ENCODE data around the gene C15orf39.
"Not testable (repeated sequence)": the region's sequence is repeated elsewhere in the genome, so short reads cannot be mapped to it uniquely, and the experiment has no call there.

Gene C15orf39

DNA sequence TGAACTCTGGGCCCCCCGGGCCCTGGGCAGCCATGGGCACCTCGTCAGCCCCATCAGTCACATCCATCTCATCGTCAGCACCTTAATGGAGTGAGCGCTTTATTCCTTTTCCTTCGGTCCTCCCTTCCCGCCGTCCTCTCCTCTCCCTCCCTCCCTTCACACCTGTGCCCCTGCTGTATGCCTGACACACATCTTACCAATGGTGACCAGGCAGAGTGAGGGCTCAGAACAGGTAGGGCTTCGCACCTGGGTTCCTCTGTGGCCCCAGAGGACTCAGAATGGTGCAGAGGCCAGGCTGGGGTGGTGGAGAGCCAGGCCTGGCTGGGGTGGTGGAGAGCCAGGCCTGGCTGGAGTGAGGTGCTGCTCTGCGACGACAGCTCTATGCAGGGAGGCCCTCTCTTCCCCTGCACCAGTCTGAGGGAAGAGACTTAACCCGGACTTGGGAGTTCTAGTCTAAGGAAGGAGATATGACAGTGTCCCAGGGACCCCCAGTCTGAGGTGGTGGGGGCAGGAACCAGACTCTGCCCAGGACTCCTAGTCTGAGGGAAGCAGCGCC is 11.6 kb downstream of the C15orf39 start:
- no peak for FAIRE-seq

DNA sequence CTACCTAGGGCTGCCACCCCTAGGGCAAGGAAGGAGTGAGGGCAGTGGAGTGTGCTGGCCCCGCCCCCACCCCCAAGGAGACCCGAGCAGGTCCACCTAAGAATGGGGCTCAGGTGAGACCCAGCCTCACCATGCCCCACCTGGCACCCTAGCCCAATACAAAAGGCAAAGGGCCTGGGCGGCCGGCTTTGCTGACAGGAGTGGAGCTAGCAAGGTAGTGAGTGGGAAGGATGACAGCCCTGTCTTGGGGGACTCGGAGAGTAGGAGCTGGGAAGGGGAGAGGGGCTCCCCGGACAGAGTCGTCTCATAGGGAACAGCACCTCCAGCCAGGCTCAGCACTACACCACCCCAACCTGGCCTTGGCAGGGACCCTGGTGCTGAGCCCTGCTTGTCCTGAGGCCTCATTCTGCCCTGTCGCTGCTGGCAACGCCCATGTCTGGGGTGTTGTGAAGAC is 12.1 kb downstream of the C15orf39 start:
- no peak for FAIRE-seq

DNA sequence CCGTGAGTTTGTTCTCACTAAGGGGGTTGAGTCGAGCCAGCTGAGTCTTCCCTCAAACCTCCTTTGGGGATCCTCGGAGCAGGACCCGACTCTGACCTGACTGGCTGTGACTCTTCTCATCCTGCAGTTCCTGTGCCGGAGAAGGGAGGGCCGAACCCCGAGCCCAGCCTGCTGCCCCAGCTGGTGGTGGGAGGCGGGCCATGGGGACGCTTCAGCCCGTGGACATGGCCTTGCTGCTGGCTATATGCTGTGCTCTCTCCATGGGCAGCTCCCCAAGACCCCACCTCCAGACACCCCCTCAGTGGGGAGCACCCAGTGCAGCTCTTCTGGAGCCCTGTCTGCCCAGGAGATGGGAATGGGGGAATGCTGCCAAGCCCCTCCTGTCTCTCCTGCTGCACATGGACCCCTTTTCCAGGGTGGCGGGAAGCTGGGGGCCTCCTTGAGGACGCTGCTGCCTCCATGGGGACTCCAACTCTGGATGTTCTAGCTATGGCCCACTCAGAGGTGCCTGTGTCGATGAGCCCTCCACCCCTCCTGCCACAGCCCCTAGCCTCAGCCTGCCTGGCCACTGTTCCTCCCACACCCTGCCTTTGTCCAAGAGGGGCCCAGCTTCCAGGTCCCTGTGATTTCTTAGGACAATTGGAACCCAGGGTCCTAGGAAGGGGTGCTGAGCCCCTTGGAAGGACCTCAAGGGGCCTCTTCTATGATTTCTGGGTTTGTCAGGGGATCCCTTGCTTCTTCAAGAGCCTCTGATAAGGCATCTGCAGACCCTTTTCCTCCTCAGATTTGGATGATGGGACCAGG is 12.8 kb downstream of the C15orf39 start:
- no peak for FAIRE-seq

DNA sequence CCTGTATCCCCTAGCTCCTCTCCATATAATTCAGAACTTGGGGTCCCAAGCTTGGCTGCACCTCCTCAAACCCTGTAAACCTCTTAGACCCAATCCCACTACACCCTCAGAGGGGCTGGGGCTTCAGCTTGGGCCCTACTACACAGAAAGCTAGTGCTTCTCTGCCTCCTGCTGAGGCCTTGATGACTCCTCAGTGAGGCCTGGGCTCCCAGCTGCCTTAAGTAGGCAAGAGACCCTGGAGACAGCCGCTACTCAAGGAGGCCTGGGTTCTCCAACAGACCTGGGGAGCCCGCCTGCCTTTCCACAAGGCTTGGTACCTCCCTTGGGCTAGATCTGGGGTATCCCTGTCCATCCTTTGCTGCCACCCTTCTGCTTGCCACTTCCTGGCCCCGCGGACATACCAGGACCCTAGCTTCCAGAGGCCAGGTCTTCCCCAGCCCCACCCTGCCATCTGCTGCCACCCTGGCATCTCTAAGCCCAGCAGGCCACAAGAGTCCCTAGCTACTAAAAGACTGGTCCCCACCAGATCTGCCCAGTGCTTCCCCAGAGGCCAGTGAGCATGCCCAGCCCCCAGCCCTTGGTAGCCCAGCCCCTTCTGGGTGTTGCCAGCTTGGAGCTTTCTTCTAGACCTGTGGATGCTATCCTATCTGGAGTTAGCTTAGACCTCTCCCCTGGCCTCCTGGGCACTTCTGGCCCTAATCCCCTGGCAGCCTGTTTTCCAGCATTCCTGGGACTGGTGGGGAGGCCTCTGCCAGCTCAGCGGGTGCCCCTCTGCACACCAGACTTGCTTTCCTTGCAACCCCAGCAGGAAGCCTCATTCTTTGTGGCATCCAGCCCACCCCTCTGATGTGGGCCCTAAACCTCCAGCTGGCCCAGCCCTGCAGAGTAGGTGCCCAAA is 13.7 kb downstream of the C15orf39 start:
- no peak for FAIRE-seq

DNA sequence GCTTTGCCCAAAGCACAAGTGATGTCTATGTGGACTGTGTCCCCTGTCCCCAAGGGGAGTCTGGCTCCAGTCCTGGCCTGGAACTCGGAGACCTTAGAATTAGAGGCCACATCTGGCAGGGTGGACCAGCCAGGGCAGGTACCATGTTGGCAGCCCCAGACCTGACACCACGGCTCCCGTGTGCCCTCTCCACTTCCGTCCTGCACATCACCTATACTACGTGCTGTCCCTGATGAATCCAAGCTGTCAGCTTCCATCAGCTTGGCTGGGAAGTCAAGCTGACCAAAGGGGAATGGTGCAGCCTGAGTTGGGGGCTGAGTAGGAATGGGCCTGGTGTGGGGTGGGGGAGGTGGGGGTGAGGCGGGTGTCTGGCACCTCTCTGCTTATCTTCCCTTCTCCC is 15.3 kb downstream of the C15orf39 start:
- FAIRE-seq = no peak

DNA sequence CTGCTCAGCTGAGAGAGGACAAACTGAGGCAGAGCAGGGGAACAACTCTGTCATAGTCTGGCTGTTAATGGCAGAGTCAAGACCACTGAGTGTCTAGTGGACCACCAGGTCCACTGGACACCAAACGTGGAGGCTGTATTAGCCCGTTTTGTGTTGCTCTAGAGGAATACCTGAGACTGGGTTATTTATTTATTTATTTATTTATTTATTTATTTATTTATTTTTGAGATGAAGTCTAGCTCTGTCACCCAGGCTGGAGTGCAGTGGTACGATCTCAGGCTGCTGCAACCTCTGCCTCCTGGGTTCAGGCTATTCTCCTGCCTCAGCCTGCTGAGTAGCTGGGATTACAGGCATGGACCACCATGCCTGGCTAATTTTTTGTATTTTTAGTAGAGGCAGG is 15.9 kb downstream of the C15orf39 start:
- not testable (repeated sequence) for FAIRE-seq

DNA sequence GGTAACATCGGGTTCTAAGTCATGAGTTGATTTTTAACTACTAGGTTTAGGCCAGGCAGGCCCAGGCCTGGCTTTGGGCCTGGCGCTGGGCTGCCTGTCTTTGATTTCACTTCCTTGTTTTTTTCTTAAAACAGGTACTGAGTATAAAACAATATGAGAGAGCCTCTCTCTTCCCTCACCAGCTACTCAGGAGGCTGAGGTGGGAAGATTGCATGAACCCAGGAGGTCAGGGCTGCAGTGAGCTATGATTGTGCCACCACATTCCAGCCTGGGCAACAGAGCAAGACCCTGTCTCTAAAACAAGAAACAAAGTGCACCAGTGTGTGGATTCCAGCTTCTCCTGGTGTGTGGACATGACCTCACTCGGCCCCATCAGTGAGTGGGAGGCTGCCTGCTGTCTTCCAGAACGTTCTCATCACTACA is 17.8 kb downstream of the C15orf39 start:
- FAIRE-seq = not testable (repeated sequence)

DNA sequence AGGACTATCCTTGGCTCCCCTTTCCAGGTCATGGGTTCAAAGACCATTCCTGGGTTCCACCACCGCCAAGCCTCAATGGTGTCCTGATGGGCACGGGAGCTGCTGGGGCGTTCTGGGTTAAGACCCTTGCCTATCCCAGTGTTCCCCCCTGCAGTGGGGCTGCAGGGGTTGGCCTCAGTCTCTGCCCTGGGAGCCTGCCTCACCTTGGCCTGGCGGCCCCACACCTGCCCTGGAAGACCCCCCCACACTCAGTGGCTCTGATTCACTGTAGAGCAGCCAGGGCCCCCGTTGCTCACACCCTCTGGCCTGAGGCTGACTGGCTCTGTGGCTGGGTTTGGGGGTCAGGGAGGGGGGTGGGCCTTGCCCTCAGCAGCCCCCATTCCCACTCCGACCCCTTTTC is 22.0 kb downstream of the C15orf39 start:
- FAIRE-seq = no peak

DNA sequence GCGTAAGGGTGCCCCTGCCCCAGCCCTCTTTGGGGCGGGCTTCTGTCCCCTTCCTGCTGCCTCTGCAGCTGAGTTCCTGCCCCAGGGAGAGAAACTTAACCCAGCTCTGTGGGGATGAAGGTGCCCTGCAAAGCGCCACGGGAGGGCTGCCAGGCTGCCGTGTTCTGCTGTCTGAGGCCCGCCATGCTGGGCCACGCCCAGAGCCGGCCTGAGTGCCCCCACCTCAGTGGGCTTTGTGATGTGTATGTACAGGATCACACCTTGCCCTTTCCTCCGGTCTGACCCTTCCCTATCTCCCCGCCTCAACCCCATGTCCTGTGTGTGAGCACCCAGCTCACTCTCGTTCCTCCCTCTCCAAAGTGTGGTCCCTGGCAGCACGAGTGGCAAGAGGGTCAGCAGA is 22.6 kb downstream of the C15orf39 start:
- FAIRE-seq = no peak

DNA sequence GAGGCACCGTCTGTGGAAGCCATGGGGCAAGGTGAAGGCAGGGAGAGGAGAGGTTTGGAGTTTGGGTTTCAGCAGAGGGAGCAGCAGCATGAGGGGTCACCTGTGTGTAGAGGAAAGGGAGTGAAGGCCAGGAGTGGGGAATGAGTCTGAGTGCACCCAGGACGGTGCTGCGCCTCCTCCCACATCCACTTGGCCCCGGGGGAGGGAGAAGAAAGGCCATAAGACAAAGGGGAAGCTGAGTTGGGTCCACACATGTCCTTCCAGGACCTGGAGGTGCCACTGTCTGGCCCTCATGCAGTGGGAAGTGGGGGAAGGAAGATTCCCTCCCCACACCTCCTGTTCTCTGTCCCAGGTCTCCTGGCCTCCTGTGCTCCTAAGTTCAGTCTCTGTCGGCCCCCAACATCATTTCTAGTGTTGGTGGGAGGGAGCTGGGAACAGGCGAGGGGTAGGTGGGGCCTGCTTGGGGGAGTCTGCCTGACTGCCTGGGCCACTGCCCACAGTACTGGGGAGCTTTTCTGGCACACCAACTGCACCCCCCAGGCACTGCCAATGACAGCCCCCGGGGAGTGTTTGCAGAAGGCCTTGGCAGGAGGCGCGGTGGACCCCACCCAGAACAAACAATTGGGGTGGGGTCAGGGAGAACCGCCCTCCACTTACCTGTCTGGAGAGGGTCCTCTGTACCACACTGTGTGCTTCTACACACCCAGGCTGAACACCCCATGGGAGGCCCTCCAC is 23.6 kb downstream of the C15orf39 start:
- not testable (repeated sequence) for FAIRE-seq

DNA sequence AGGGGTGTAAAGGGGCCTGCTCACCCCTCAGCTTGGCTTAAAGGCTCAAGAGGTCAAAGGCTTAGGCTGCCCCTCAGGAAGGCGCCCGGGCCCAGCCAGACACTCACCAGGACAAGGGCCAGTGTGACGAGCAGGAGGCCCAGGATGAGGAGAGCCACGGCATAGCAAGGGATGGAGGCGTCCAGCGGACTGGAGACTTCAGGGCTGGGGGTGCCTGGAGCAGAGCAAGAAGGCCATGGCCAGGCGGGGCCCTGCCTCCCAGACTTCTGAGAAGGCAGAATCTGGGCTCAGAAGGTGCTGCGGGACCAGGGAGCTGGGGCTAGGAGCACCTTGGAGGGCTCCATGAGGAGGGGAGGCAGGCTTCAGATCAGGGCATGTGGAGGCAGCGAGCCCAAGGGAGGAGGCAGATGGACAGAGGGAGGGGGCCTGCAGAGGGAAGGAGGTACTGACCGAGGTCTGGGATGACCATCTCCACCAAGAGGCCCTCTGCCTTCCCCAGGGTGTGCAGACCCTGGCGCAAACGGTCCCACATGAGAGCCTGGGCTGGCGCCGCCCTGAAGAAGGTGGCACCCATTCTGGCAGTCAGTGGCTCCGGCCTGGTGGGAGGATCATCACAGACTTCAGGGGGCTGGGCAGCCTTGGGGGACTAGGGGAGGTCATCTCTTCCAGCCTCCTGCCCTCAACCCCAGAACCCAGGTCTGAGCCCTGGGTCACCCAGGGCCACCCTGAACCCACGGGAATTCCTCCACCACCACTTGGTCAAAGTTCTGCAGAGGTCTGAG is 24.5 kb downstream of the C15orf39 start:
- no peak for FAIRE-seq

DNA sequence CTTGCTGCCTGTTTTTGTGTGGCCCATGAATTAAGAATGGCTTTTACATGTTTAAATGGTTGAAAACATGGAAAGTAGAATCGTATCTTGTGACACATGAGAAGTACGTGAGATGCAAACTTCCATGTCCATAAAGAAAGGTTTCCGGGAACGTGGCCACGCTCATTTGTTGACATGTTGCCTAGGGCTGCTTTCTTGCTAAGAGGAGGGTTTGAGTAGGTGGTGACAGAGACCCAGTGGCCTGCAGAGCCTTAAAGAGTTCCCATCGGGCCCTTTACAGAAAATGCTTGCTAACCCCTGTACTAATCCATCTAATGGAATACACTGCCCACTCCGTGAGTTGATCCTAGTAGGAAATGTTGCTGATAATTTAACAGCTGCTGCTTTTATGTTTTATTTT is 25.4 kb downstream of the C15orf39 start:
- FAIRE-seq = not testable (repeated sequence)

DNA sequence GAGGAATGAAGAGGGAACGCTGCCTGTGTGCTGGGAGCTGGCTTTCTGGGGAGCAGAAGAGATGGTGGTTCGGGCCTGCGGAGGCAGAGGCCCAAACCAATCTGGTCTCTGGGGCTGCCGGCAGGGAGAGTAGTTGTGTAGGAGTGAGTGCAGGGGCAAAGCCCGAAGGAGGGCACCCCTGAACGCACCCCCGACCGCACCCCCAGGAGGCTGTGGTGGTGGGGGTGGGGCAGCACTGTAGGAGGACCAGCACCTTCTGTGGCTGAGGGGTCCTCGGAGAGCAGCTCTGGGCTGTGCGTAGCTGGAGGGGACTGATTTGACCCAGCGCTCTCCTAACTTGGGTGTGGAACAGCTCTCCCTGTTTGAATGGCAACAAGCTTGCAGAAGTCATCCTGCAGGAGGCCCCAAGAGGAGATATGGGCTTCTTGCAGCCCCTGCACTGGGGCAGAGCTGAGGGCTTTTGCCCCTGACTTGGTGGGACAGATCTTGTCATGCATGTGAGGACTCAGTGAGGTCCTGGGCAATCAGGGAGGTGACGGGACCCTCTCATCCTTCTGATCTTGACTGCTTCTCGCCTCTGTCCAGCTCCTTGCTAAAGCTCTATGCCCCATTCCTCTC is 26.1 kb downstream of the C15orf39 start:
- no peak for FAIRE-seq

DNA sequence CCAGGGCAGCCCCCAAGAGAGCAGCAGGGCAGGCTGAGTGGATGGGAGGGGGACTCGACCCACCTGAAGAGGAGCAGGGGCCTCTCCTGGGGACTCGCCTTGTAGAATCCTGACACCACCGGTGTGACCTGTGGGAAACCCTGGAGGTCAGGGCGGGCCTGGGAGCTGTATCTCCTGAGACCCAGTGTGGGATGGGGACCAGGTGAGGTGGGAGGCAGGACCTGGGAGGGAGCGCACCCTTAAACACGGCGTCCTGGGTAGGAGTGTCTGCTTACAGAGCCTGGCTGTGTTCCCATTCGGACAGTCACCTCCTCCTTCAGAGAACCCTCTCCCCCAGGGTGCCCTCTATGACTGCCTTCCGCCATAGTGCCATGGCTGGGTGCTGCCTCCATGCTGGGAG is 27.1 kb downstream of the C15orf39 start:
- no peak for FAIRE-seq

DNA sequence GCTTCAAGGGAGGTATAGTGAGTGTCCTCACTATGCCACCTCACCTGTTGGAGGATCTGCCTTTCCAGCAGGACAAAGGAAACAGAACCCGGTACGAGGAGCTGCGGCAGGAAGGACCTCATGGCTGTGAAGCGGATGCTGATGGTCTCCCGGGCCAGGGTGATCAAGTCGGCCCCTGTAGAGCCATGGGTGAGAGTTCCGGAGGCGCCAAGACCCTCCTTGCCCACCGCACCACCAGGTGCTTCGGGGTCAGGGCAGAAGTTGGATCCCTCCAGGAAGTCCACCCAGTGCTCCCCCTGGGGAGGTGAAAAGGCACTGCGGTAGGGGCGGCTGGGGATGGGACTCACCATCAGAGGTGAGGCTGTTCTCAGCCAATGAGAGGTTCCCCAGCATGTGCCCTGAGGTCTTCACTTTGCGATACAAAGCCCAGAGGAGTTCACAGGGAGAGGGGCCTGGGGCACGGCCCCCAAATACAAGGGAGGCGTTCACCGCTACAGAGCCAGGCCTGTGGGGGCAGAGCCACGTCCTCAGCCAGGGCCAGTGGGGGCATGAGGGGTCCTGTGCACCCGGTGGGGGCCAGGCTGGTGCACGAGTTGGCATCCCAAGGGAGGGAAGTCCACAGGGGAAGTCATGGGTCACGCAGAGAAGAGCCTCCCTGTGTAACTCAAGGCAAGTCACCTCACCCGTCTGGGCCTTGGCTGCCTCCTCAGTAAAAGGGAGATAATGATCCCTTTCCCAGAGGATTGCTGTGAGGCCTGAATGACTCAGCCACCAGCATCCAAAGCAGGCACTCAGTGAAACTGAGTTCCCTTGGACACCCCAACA is 27.7 kb downstream of the C15orf39 start:
- no peak for FAIRE-seq

DNA sequence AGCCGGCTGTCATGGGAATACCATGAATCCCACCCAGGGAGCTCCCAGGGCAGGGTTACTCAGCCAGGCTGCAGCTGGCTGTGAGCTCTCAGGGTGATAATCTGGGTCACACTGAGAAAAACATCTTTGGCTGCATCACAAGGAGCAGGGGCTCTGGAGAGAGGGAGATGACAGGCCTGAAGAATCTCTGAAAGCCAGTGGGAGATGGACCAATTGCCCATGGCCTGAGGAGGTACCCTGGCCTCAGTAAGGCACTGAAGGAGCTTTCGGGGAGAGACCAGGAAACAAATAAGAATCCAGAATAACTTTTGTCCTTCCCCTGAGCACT is 28.3 kb downstream of the C15orf39 start:
- FAIRE-seq = no peak

DNA sequence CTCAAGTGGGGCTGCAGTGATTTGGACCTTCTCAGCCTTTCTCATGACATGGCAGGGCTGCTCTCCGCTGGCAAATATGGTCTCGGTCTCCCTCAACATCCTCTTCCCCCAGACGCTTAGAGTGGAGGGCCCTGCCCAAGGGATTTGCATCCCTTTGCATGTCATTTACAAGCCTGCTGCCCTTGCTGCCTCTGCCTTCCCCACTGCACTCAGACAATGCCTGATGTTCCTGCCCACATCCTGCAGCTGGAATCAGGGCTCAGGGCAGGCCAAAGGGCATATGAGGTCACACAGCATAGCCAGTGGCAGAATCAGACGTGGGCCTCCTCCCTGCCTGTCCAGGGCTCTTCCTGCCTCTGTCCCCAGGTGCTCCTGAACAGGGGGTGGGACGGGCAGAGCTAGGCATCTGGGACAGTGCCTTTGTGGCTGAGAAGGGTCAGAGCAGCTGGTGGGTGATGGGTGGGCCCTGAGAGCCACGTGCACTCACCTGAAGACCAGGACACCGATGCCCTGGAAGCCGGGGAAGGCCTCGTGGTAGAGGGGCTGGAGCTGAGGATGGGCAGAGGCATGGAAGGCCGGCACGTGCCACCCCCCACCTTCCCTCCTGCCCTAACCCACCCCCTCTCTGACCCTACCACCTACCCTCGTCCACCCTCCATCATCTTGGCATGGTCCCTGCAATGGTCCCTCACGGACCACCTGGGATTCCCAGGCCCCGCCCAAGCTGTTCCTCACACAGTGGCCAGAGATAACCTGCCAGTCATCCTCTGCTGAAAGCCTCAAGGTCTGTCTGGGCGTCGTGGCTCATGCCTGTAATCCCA is 29.1 kb downstream of the C15orf39 start:
- FAIRE-seq = no peak

DNA sequence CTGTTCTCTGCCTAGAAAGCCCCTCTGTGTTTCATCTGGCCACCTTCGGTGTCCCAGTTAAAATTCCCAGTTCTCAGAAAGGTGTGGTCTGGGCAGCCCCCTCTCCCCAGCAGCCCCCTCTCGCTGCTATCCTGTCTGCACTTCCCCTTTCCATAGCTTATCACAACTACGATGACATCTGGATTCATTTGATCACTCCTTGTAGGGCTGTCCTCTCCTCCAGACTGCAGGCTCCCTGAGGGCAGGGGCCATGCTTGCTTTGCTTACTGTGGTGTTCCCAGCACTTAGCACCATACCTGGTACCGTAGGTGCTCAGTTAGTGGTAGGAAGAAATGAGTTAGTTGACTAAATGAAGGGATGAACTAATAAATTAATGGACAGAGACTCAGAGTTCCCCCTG is 30.2 kb downstream of the C15orf39 start:
- no peak for FAIRE-seq

DNA sequence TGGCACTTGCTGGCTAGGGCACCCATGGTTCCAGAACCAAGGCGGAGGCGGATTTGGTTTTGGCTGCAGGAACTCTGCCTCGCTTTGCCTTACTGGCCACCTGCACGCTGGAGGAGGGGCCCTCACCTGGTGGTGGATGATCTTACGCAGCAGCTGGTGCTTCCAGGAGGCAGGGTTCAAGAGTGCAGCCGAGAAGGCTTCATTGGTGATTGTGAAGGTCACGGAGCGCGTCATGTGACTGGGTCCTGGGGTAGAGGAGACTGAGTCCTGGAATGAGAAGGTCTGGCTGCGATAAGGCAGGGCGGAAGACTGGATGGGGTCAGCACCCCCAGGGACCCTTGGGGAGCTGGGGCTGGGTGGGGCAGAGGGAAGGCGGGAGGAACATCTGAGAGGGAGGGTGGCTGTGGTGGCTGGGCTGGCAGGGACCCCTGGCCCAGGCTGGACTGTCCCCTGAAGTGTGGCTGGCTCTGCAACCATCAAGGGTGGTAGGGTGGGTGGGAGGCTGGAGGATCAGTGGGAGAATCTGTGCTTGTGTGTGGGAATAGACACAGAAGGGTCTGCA is 30.7 kb downstream of the C15orf39 start:
- no peak for FAIRE-seq
